Sciatic nerve (tissue), 2 donors: ENCODE measurements around the gene PHC3. TPM values are rescaled to one million over a fixed set of nuclear protein-coding genes. Genes with fewer than 3 reads are reported as not detected.
A peak's percentile ranks its signal among the peaks of the same experiment; 100 is the strongest.

Experiments used
- ATAC-seq: fragments of 200-7000 bp; cut with Tn5 transposase; one replicate; pipeline ENCODE4 v1.9.1; 2020; ENCODE audit warnings: mild to moderate bottlenecking, moderate library complexity
- DNase-seq: peaks from one replicate; pipeline ENCODE4 v3.0.0-alpha.2; 2020; ENCODE audit warnings: low spot score
- intact Hi-C: fragments of 100-400 bp; cut with DNase I; formaldehyde crosslinking; loops from one replicate; pipeline ENCODE4 v1.14.2; 2022
- total RNA-seq: library from RNA; stranded (reverse); fragmentation: NEBNext Ultra II Directional; extraction: Animal tissue kit (Norgen Biotek cat#: 25700); gene quantifications from one replicate; pipeline ENCODE4 v1.2.1, GENCODE V29; 2021
- donor health status: DM: no; HTN: no; CAD: no.
- donor health status: DM: no; HTN: no; CAD: no.

Gene PHC3
- total RNA-seq, 1 donor from 2014 or later, result 142 TPM

GRCh38 chr3:170056710-170057454 is 124.7 kb downstream of the PHC3 start:
- ATAC-seq (no peak), DNase-seq (no peak)
- intact Hi-C loops, result no loop called here

GRCh38 chr3:170055209-170055608 is 126.3 kb downstream of the PHC3 start:
- ATAC-seq (no peak), DNase-seq (no peak)
- intact Hi-C loops, result no loop called here

GRCh38 chr3:170054204-170054603 is 127.3 kb downstream of the PHC3 start:
- DNase-seq (no peak), ATAC-seq (no peak)
- intact Hi-C loops, result no loop called here

- DNase-seq (no peak), ATAC-seq (no peak)
- intact Hi-C loops, result no loop called here
Observed at GRCh38 chr3:170052398-170052797, 129.1 kb downstream of the PHC3 start.

GRCh38 chr3:170050753-170051152 is 130.8 kb downstream of the PHC3 start:
- ATAC-seq (no peak), DNase-seq (no peak)
- intact Hi-C loops, result no loop called here

GRCh38 chr3:170049146-170050000 is 132.2 kb downstream of the PHC3 start:
- intact Hi-C loops, result no loop called here
- ATAC-seq (peak; percentile 10), DNase-seq (no peak)

GRCh38 chr3:170047133-170047404 is 134.5 kb downstream of the PHC3 start:
- DNase-seq (no peak), ATAC-seq (no peak)
- intact Hi-C loops, result no loop called here

GRCh38 chr3:170046269-170047132 is 135.0 kb downstream of the PHC3 start:
- no peak for ATAC-seq
- no peak for DNase-seq
- intact Hi-C loops, result no loop called here

GRCh38 chr3:170044795-170045244 is 136.7 kb downstream of the PHC3 start:
- DNase-seq, result no peak
- ATAC-seq, result peak; percentile 49
- intact Hi-C loops, result no loop called here

- ATAC-seq, result peak; percentile 31
- intact Hi-C loops, result no loop called here
- DNase-seq, result no peak
Observed at GRCh38 chr3:170044271-170044670, 137.3 kb downstream of the PHC3 start.

- ATAC-seq (no peak), DNase-seq (no peak)
- intact Hi-C loops, result no loop called here
Observed at GRCh38 chr3:170043506-170043905, 138.0 kb downstream of the PHC3 start.

- no peak for ATAC-seq
- intact Hi-C loops, result no loop called here
- no peak for DNase-seq
Observed at GRCh38 chr3:170040418-170040817, 141.1 kb downstream of the PHC3 start.

- ATAC-seq (no peak), DNase-seq (no peak)
- intact Hi-C loops, result loop anchor here (5.0 kb wide), 1 partner anchor 1389 kb away; no protein-coding TSS in a partner anchor
Observed at GRCh38 chr3:170038434-170039110, 143.0 kb downstream of the PHC3 start.

Other genes with a start within 250 kb of the PHC3 start
- 232 TPM for gene SEC62, start 214.9 kb downstream of the PHC3 start, total RNA-seq
- 5.4 TPM for gene GPR160, start 143.7 kb downstream of the PHC3 start, total RNA-seq
- 56.7 TPM for gene PRKCI, start 40.7 kb upstream of the PHC3 start, total RNA-seq
- 85.2 TPM for gene SKIL, start 176.0 kb upstream of the PHC3 start, total RNA-seq
- gene CLDN11, start 237.1 kb upstream of the PHC3 start, total RNA-seq, result 88.2 TPM